Gastroesophageal sphincter (tissue), 4 donors: ENCODE results near the gene BLCAP. TPM values are rescaled to one million over a fixed set of nuclear protein-coding genes. Genes with fewer than 3 reads are reported as not detected.

Source experiments
- ATAC-seq: fragments of 150-250 bp; one replicate; pipeline ENCODE4 v1.9.1; 2016; ENCODE audit warnings: mild to moderate bottlenecking, moderate library complexity
- H3K27ac ChIP-seq, 4 donors: fragments of 200-600 bp; sonication (generic) in 3 of 4; 1 replicate in 3 of 4; 2 replicates in 1 of 4; pipeline ENCODE4 v1.5.1; 2016 to 2019
- H3K27me3 ChIP-seq: fragments of 200-600 bp; sonication (generic); one replicate; pipeline ENCODE4 v1.5.1; 2019
- H3K36me3 ChIP-seq, 2 donors: fragments of 200-600 bp; sonication (generic); one replicate each; pipeline ENCODE4 v1.5.1; 2019; ENCODE audit warnings: control low read depth in 1 of 2
- H3K4me1 ChIP-seq, 3 donors: fragments of 200-600 bp; sonication (generic); 1 replicate in 2 of 3; 2 replicates in 1 of 3; pipeline ENCODE4 v1.5.1; 2016 to 2019; ENCODE audit warnings: control low read depth in 2 of 3
- H3K4me3 ChIP-seq, 2 donors: fragments of 200-600 bp; sonication (generic); one replicate each; pipeline ENCODE4 v1.5.1; 2019; ENCODE audit warnings: mild to moderate bottlenecking in 1 of 2, moderate library complexity in 1 of 2
- H3K9me3 ChIP-seq, 3 donors: fragments of 200-600 bp; sonication (generic); one replicate each; pipeline ENCODE4 v1.5.1; 2017 to 2019; ENCODE audit warnings: control low read depth in 2 of 3
- EP300 ChIP-seq: sonication (generic); formaldehyde crosslinking; IDR thresholded peaks from one replicate; pipeline ENCODE4 v1.6.1; 2017; ENCODE audit warnings: antibody characterized with exemption, mild to moderate bottlenecking
- POLR2A ChIP-seq, 2 donors: fragments of 450-650 bp; IDR thresholded peaks; one replicate each; pipeline ENCODE4 v1.6.1; 2017; ENCODE audit warnings: antibody characterized with exemption in 2 of 2, mild to moderate bottlenecking in 2 of 2, moderate library complexity in 1 of 2
- POLR2AphosphoS5 ChIP-seq: sonication (generic); formaldehyde crosslinking; IDR thresholded peaks from one replicate; pipeline ENCODE4 v1.6.1; 2017; ENCODE audit warnings: antibody characterized with exemption
- WGBS, 2 donors: methylation state at CpG; one replicate each; pipeline ENCODE4 v1.1.5; 2018; ENCODE audit warnings: low coverage in 1 of 2; 5-methylcytosine and 5-hydroxymethylcytosine counted together
- total RNA-seq, 4 donors: library from RNA; depleted of rRNA; stranded (reverse); fragments of >200 nt; gene quantifications; one replicate each; pipeline ENCODE4 v1.1.0, GENCODE V29; 2016
- TF ChIP-seq, protein P1 (sequence below), 4 experiments: fragments of 200-600 bp in 2 of 4; fragments of 450-650 bp in 2 of 4; sonication (generic) in 1 of 4; IDR thresholded peaks; one replicate each; pipeline ENCODE4 v1.5.1; 2017 to 2019; ENCODE audit warnings: antibody characterized with exemption in 4 of 4, mild to moderate bottlenecking in 2 of 4, moderate library complexity in 2 of 4

Gene BLCAP
- total RNA-seq, 4 donors from 2014 or later: 37.7 to 65.5 (median 55.6) TPM

DNA sequence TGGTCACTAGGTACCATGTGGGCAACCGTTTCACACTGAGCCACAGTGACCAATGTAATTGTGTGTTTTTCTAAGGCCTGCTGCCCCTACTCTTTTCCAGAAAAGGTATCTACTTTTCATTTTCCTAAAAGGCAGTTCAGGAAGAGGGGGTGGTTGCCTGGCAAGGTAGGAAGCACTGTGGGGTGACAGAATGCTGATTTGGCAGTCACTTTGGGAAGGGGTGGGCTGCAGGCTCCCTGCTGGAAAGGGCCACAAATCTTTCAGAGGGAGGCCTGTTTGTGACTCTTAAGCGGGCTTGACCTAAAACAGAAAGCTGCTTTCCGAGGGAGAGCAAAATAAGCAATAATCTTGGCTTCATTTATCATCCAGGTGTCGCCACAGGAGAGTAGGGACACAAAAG lies 11.8 kb downstream of the BLCAP start:
- Histone ChIP-seq H3K9me3 (no peaks in the 10 kb centered on the region), H3K4me3 (no peak overlapping the region), H3K4me1 (peaks cover 0 to 57% (median 18%) of the 10 kb centered on the region in 3 donors), H3K27ac (no peak overlapping the region), H3K27me3 (no peaks in the 10 kb centered on the region), H3K36me3 (peaks cover 0 to 81% of the 10 kb centered on the region in 2 donors)
- ATAC-seq: no peak
- TF ChIP-seq, protein P1, sequence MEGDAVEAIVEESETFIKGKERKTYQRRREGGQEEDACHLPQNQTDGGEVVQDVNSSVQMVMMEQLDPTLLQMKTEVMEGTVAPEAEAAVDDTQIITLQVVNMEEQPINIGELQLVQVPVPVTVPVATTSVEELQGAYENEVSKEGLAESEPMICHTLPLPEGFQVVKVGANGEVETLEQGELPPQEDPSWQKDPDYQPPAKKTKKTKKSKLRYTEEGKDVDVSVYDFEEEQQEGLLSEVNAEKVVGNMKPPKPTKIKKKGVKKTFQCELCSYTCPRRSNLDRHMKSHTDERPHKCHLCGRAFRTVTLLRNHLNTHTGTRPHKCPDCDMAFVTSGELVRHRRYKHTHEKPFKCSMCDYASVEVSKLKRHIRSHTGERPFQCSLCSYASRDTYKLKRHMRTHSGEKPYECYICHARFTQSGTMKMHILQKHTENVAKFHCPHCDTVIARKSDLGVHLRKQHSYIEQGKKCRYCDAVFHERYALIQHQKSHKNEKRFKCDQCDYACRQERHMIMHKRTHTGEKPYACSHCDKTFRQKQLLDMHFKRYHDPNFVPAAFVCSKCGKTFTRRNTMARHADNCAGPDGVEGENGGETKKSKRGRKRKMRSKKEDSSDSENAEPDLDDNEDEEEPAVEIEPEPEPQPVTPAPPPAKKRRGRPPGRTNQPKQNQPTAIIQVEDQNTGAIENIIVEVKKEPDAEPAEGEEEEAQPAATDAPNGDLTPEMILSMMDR (IDR thresholded peaks at IDR 0.05): no peak
- no peak for TF ChIP-seq POLR2AphosphoS5
- WGBS, 2 donors: 65 to 74% methylated on average over 2 to 4 of the region's 4 CpGs

DNA sequence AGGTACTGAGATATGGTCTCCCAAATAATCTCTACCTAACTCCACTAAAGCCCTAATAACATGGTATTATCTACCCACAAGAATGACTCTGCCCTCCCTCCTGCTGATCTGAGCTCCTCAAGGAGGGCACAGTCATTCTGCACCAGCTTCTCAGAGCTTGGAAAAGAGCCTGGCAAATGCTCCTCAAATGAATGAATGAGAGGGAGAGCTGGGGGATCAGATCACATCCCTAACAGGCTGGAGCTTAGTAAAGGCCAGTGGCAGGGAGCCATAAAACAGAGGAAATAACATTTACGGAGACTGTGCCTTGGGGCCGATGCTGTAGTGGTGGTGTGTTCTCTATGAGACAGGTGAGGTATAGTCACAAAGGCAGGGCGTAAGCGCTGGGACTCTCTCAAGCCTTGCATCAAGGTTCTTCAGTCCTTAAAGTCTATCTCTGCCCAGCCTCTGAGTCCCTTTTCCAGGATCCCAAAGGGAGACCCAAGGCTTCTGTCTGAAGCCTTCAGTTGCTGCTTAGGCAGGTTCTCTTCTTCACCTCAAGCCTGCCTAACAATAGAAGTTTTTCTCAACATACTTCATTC lies 13.8 kb downstream of the BLCAP start:
- Histone ChIP-seq H3K9me3 (no peaks in the 10 kb centered on the region), H3K4me3 (no peak overlapping the region), H3K27me3 (no peaks in the 10 kb centered on the region), H3K36me3 (peaks cover 0 to 95% of the 10 kb centered on the region in 2 donors), H3K27ac (no peak overlapping the region), H3K4me1 (peaks cover 0 to 38% (median 6%) of the 10 kb centered on the region in 3 donors)
- ATAC-seq: no peak
- WGBS, 2 donors: 53 to 64% methylated on average over 4 of the region's 4 CpGs
- TF ChIP-seq EP300: no peak
- TF ChIP-seq, protein P1 (IDR thresholded peaks at IDR 0.05): no peak

DNA sequence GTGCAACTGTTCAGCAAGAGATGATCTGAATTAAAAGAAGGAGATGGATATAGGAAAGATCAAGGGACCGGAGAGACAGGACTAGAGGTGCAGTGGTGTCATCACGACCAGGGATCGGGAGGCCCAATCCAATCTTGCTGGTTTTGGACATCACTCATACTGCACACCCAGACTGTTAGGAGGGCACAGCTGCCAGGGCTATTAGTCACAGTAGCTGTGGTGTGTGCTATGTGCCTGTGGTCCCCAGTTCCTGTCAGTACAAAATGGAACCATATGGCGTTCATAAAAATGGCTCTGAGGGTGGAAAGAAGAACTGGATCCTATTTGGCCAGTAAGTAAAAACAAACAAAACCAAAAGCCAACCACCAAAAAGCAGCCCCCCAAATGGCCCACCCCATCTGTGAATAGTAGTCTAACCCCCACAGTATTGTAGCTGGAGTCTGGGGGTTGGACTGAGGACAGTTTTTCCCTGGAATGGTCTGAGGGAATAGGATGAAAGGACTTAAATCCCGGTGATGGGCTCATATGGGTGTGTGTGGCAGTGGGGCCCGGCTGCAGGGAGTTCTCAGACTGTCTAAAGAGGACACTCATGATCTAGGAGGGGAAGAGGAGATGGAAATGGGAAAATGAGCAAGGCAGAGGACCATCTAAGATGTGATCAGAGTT lies 15.9 kb downstream of the BLCAP start:
- ATAC-seq: no peak
- Histone ChIP-seq H3K27ac (no peak overlapping the region), H3K4me1 (peaks cover 0 to 17% (median 0%) of the 10 kb centered on the region in 3 donors), H3K27me3 (no peaks in the 10 kb centered on the region), H3K36me3 (peaks cover 0 to 86% of the 10 kb centered on the region in 2 donors), H3K9me3 (no peaks in the 10 kb centered on the region), H3K4me3 (no peak overlapping the region)
- 93 to 96% methylated on average over 6 of the region's 6 CpGs for WGBS, 2 donors
- TF ChIP-seq POLR2A (IDR thresholded peaks at IDR 0.05) (no peak), POLR2AphosphoS5 (no peak), EP300 (no peak)
- TF ChIP-seq, protein P1 (IDR thresholded peaks at IDR 0.05): no peak

DNA sequence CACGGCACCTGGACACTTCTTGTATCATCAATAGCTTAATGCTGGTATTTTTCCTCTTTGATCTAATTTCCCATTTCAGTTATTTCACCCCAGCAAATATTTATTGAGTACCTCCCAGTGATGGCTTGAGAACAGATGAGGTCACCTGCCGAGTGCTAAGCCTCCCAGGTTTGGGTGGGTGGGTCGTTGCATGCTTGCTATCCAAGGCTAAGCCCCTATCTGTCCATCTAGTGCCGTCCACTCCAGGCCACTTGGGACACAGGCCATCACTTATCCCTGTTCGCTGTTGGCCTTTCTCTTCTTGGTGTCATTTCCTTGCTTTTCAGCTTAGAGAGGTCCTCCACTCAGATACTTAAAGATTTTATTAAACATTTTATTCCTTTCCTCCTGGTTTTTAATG lies 17.4 kb downstream of the BLCAP start:
- WGBS, 2 donors: 78 to 92% methylated on average over 4 to 5 of the region's 5 CpGs
- Histone ChIP-seq H3K27me3 (no peaks in the 10 kb centered on the region), H3K4me1 (peaks cover 0 to 1% (median 0%) of the 10 kb centered on the region in 3 donors), H3K9me3 (no peaks in the 10 kb centered on the region), H3K36me3 (peaks cover 0 to 71% of the 10 kb centered on the region in 2 donors), H3K27ac (no peak overlapping the region), H3K4me3 (no peak overlapping the region)
- no peak for ATAC-seq
- TF ChIP-seq POLR2A (IDR thresholded peaks at IDR 0.05) (no peak), EP300 (no peak), POLR2AphosphoS5 (no peak)
- TF ChIP-seq, protein P1 (IDR thresholded peaks at IDR 0.05): no peak

DNA sequence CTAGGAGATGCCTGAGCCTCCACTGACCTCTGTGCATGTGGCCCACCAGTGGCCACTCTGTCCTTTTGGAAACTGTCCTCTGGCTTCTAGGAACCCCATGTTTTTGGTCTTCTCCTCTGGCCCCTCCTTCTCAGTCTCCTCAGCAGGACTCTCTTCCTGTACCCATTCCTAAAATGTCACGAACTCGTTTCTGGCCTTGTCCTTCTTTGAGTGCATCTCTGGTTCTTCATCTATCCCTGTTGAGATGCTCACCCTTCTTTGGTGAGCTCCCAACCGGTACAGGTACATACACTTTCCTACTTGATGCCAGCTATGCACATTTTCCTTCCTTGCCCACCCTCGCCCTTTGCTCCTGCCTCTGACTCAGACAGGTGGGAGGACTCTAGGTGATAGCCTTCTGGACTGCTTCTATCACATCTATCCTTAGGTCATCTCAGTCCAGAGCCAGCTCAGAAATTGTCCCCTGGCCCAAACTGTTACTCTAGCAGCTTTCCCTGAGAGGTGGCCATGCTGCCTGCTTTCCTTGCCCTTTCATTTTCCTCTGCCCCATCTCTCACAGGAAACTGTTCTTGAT lies 21.4 kb downstream of the BLCAP start:
- ATAC-seq: no peak

More for the DNA sequence above, 21.4 kb downstream of the BLCAP start:
- peaks cover 0 to 34% of the 10 kb centered on the region in 2 donors for H3K36me3 ChIP-seq
- no peak overlapping the region for H3K4me3 ChIP-seq
- no peaks in the 10 kb centered on the region for H3K9me3 ChIP-seq
- H3K4me1 ChIP-seq: peaks cover 0 to 6% (median 0%) of the 10 kb centered on the region in 3 donors
- 78% methylated on average over 4 of the region's 4 CpGs; no CpG with 5 or more reads in 1 of the 2 donors for WGBS, 2 donors
- H3K27ac ChIP-seq: no peak overlapping the region
- H3K27me3 ChIP-seq: no peaks in the 10 kb centered on the region
- no peak for TF ChIP-seq POLR2AphosphoS5
- TF ChIP-seq EP300: no peak
- TF ChIP-seq, protein P1 (IDR thresholded peaks at IDR 0.05): no peak
- TF ChIP-seq POLR2A (IDR thresholded peaks at IDR 0.05): no peak
